ENCODE results near the gene FOXI2.

DNA sequence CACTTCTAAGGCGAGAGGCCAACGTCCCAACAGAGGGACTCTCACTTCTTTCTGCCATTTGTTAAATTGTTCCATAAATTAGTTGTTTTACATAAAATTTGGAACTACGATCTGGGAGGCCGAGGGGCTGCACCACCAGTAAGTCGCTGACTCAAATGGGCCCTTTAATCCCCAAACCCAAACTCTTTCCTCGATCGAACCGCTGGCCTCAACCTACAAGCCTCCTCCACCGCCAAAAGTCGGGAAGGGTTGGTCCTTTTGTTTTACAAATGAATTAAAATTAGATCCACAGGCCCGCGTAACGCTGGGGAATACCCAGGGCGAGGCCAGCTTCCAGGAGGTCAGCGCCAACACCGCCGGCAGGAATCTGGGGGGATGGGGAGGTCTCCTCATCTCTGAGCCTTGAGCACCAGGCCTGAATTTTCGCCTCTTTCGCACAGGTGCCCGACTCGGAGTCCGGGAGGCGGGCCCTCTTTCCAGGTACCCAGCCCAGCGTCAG lies 1.2 kb upstream of the FOXI2 start:
- no peak for TF ChIP-seq CTCF (IDR thresholded peaks at IDR 0.05; ENCODE audit: poor library complexity)
- TF ChIP-seq EZH2 (IDR thresholded peaks at IDR 0.05; ENCODE audit: borderline replicate concordance): no peak
